ENCODE data around the gene DNAJC5.

GRCh38 chr20:63863021-63863797 lies 31.7 kb upstream of the DNAJC5 start:
- TF ChIP-seq GATA3 (IDR thresholded peaks at IDR 0.05; ENCODE audit: low read depth, low read length) (no peak), GATA2 (IDR thresholded peaks at IDR 0.05; ENCODE audit: low read depth, low read length) (no peak)
